H1 (cell line): ENCODE measurements around the gene FCGR3B. TPM values are rescaled to one million over a fixed set of nuclear protein-coding genes. Genes with fewer than 3 reads are reported as not detected.
"Not testable (repeated sequence)": the region's sequence is repeated elsewhere in the genome, so short reads cannot be mapped to it uniquely, and the experiment has no call there.

Experiments used
- CTCF ChIA-PET: fragments of 300-600 bp; sonication (Branson Sonifier 250); formaldehyde crosslinking; loops from one replicate; lab custom pipeline; 2021; ENCODE audit not compliant: partially characterized antibody; lab: Charles Lee
- POLR2A ChIA-PET: fragments of 300-600 bp; sonication (Branson Sonifier 250); formaldehyde crosslinking; loops from one replicate; lab custom pipeline; 2021; ENCODE audit warnings: inconsistent platforms; ENCODE audit not compliant: partially characterized antibody; lab: Charles Lee
- DNase-seq, 2 experiments: peaks; one replicate each; pipeline versions ENCODE4 v3.0.0 to v3.0.0-alpha.2; 2010 to 2022; ENCODE audit warnings: low spot score in 2 of 2, low read depth in 1 of 2, mixed read lengths in 1 of 2
- FAIRE-seq: peaks from 2 replicates; lab custom pipeline; 2011; peaks lifted over from hg19 to GRCh38; lab: Jason Lieb, UNC
- H2AFZ ChIP-seq: 2 replicates; pipeline ENCODE4 v1.8.1; 2012; ENCODE audit warnings: low read length, inconsistent platforms
- H2AK5ac ChIP-seq: 2 replicates; pipeline ENCODE4 v1.6.1; 2013; ENCODE audit warnings: low read depth, low read length
- H2BK120ac ChIP-seq: replicated peaks from 2 replicates; pipeline ENCODE3; 2013; ENCODE audit warnings: low read depth, low read length, inconsistent platforms
- H2BK12ac ChIP-seq: 2 replicates; pipeline ENCODE4 v1.6.1; 2013; ENCODE audit warnings: low read depth, low read length
- H2BK15ac ChIP-seq: 2 replicates; pipeline ENCODE4 v1.6.1; 2013; ENCODE audit warnings: low read length
- H2BK20ac ChIP-seq: 2 replicates; pipeline ENCODE4 v1.6.1; 2013; ENCODE audit warnings: low read length
- H2BK5ac ChIP-seq: 2 replicates; pipeline ENCODE4 v1.6.1; 2013; ENCODE audit warnings: low read depth, low read length
- H3K14ac ChIP-seq: 2 replicates; pipeline ENCODE4 v1.6.1; 2013; ENCODE audit warnings: inconsistent platforms; ENCODE audit not compliant: insufficient read length
- H3K18ac ChIP-seq: 2 replicates; pipeline ENCODE4 v1.6.1; 2013; ENCODE audit warnings: low read length; ENCODE audit errors: extremely low read depth
- H3K23ac ChIP-seq: 2 replicates; pipeline ENCODE4 v1.6.1; 2013; ENCODE audit warnings: inconsistent platforms; ENCODE audit not compliant: insufficient read length
- H3K23me2 ChIP-seq: 2 replicates; pipeline ENCODE4 v1.6.1; 2013; ENCODE audit warnings: low read depth, low read length
- H3K27ac ChIP-seq: 2 replicates; pipeline ENCODE4 v1.6.1; 2011; ENCODE audit warnings: low read depth, low read length, inconsistent platforms
- H3K27me3 ChIP-seq, 4 experiments: replicated peaks in 1 of 4; 1 replicate in 1 of 4; 2 replicates in 3 of 4; pipeline versions ENCODE4 v1.6.1 to v1.8.1; 2011 to 2013; ENCODE audit warnings: low read length in 3 of 4, mild to moderate bottlenecking in 3 of 4, inconsistent platforms in 2 of 4, mixed read lengths in 2 of 4, moderate library complexity in 1 of 4; ENCODE audit not compliant: control insufficient read depth in 3 of 4, insufficient read depth in 3 of 4; ENCODE audit errors: extremely low read depth in 1 of 4
- H3K36me3 ChIP-seq, 4 experiments: 2 replicates each; pipeline versions ENCODE4 v1.6.1 to v1.8.1; 2011 to 2013; ENCODE audit warnings: mild to moderate bottlenecking in 4 of 4, low read length in 3 of 4, moderate library complexity in 2 of 4, control low read depth in 1 of 4, inconsistent platforms in 1 of 4; ENCODE audit not compliant: insufficient read depth in 4 of 4, control insufficient read depth in 2 of 4
- H3K4ac ChIP-seq: replicated peaks from 2 replicates; pipeline ENCODE3; 2013; ENCODE audit warnings: low read length, low read depth, mixed read lengths, inconsistent platforms; ENCODE audit not compliant: insufficient read length
- H3K4me1 ChIP-seq, 4 experiments: replicated peaks in 1 of 4; 1 replicate in 1 of 4; 2 replicates in 3 of 4; pipeline versions ENCODE4 v1.6.1 to v1.8.1; 2011 to 2013; ENCODE audit warnings: low read length in 3 of 4, inconsistent platforms in 2 of 4, mixed read lengths in 1 of 4; ENCODE audit not compliant: insufficient read depth in 4 of 4, control insufficient read depth in 3 of 4
- H3K4me2 ChIP-seq, 2 experiments: 2 replicates each; pipeline versions ENCODE4 v1.6.1 to v1.8.1; 2011 to 2013; ENCODE audit warnings: low read depth in 2 of 2, low read length in 2 of 2, control low read depth in 1 of 2, inconsistent platforms in 1 of 2, mild to moderate bottlenecking in 1 of 2; ENCODE audit not compliant: insufficient read depth in 1 of 2
- H3K4me3 ChIP-seq, 4 experiments: fragments of 200-600, 300-600 bp in 1 of 4; sonication (generic), shearing (Covaris generic), sonication (Bioruptor Twin) in 1 of 4; 2 replicates each; pipeline versions ENCODE4 v1.5.1 to v1.8.1; 2011 to 2016; ENCODE audit warnings: low read length in 4 of 4, low read depth in 3 of 4, control low read depth in 2 of 4, inconsistent platforms in 2 of 4, mild to moderate bottlenecking in 2 of 4, mixed read lengths in 1 of 4, moderate library complexity in 1 of 4; ENCODE audit not compliant: insufficient read depth in 2 of 4; ENCODE audit errors: extremely low read depth in 1 of 4
- H3K56ac ChIP-seq: replicated peaks from 2 replicates; pipeline ENCODE3; 2013; ENCODE audit warnings: low read depth, mild to moderate bottlenecking, mixed read lengths, low read length, inconsistent platforms; ENCODE audit not compliant: insufficient read length
- H3K79me1 ChIP-seq: 2 replicates; pipeline ENCODE4 v1.6.1; 2013; ENCODE audit warnings: low read depth, low read length, control low read depth
- H3K79me2 ChIP-seq, 2 experiments: 2 replicates each; pipeline versions ENCODE4 v1.6.1 to v1.8.1; 2012 to 2013; ENCODE audit warnings: low read length in 2 of 2, mild to moderate bottlenecking in 2 of 2, inconsistent platforms in 1 of 2; ENCODE audit not compliant: insufficient read depth in 2 of 2, control insufficient read depth in 1 of 2
- H3K9ac ChIP-seq, 4 experiments: replicated peaks in 1 of 4; 1 replicate in 1 of 4; 2 replicates in 3 of 4; pipeline versions ENCODE4 v1.6.1 to v1.8.1; 2011 to 2013; ENCODE audit warnings: low read depth in 3 of 4, low read length in 3 of 4, control low read depth in 2 of 4, mild to moderate bottlenecking in 2 of 4, moderate library complexity in 2 of 4, inconsistent platforms in 1 of 4; ENCODE audit errors: extremely low read depth in 1 of 4
- H3K9me3 ChIP-seq, 2 experiments: 2 replicates each; pipeline versions ENCODE4 v1.6.1 to v1.8.1; 2012 to 2013; ENCODE audit warnings: mild to moderate bottlenecking in 2 of 2, moderate library complexity in 2 of 2, control low read depth in 1 of 2, inconsistent platforms in 1 of 2, low read depth in 1 of 2, low read length in 1 of 2, mixed read lengths in 1 of 2; ENCODE audit not compliant: insufficient read depth in 2 of 2
- H4K20me1 ChIP-seq, 2 experiments: replicated peaks in 1 of 2; 2 replicates each; pipeline versions ENCODE3 to v1.8.1; 2011 to 2013; ENCODE audit warnings: inconsistent platforms in 2 of 2, low read length in 2 of 2, mild to moderate bottlenecking in 1 of 2; ENCODE audit not compliant: insufficient read depth in 2 of 2, control insufficient read depth in 1 of 2
- H4K5ac ChIP-seq: 2 replicates; pipeline ENCODE4 v1.6.1; 2013; ENCODE audit warnings: low read length, low read depth, mixed read lengths, inconsistent platforms; ENCODE audit not compliant: insufficient read length
- H4K8ac ChIP-seq: 2 replicates; pipeline ENCODE4 v1.8.0; 2013; ENCODE audit warnings: mild to moderate bottlenecking, moderate library complexity, low read length, inconsistent platforms; ENCODE audit not compliant: insufficient read depth; ENCODE audit errors: extremely low read depth
- H4K91ac ChIP-seq: replicated peaks from 2 replicates; pipeline ENCODE3; 2013; ENCODE audit warnings: low read length, mixed read lengths, inconsistent platforms; ENCODE audit not compliant: insufficient read length
- WGBS, 2 experiments: shearing (Covaris generic) in 1 of 2; methylation state at CpG; one replicate each; pipeline versions ENCODE4 v1.1.6 to v1.1.7; 2013 to 2015; ENCODE audit warnings: low lambda C conversion rate in 2 of 2, mixed read lengths in 2 of 2, inconsistent platforms in 1 of 2, low coverage in 1 of 2, missing lambda C conversion rate in 1 of 2; ENCODE audit not compliant: insufficient replicate concordance in 2 of 2, insufficient coverage in 1 of 2, insufficient read length in 1 of 2; ENCODE audit errors: extremely low coverage in 1 of 2, missing lambda C conversion rate in 1 of 2; 5-methylcytosine and 5-hydroxymethylcytosine counted together
- polyA plus RNA-seq, 7 experiments: library from polyadenylated mRNA; depleted of rRNA in 3 of 7; stranded (reverse) in 5 of 7; unstranded in 2 of 7; fragments of >200 nt in 5 of 7; fragments of 200-250 nt in 2 of 7; gene quantifications; 1 replicate in 5 of 7; 2 replicates in 1 of 7; 4 replicates in 1 of 7; pipeline versions ENCODE4 v1.2.1 to v1.2.3, GENCODE V29; 2011 to 2013; ENCODE audit warnings: missing spikeins in 2 of 7, mixed read lengths in 2 of 7
- total RNA-seq: library from RNA; stranded (reverse); fragmentation: NEBNext Ultra II Directional; extraction: Animal tissue kit (Norgen Biotek cat#: 25700); gene quantifications from 2 replicates; pipeline ENCODE4 v1.2.1, GENCODE V29; 2021

Gene FCGR3B
- total and polyA plus RNA-seq, 2 of the 8 experiments (the other 6 are each of a cell fraction or from before 2014, with no cell fraction given): not detected

DNA sequence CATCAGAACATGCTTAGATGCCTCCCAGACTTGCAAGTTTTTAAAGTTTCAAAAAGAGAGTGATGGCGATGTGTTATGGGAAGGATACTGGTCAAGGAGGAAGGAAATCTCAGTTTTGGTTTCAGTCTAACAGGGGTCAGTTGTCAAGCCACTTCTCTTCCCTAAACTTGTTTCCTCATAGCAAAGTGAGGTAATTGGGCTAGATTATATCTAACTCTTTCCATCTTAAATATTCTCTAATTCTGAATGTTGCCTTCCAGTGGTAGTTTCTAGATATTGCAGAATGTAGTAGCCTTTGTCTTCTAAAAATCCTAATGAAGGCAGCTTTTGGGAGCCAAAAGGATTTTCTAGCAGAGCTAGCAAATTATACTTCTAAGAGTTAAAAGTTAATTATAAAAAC, 11.7 kb upstream of the FCGR3B start:
- H3K79me2 ChIP-seq, H4K8ac ChIP-seq, DNase-seq, H3K4me1 ChIP-seq, POLR2A ChIA-PET, H2AK5ac ChIP-seq, H3K27me3 ChIP-seq, H3K4me2 ChIP-seq, H4K91ac ChIP-seq, H2BK5ac ChIP-seq, FAIRE-seq, H2AFZ ChIP-seq, H2BK15ac ChIP-seq, H3K18ac ChIP-seq, H3K4ac ChIP-seq, H4K5ac ChIP-seq, H3K56ac ChIP-seq, H3K23ac ChIP-seq, H3K27ac ChIP-seq, H3K79me1 ChIP-seq, H4K20me1 ChIP-seq, H3K9me3 ChIP-seq, CTCF ChIA-PET, H3K9ac ChIP-seq, H2BK12ac ChIP-seq, H3K36me3 ChIP-seq, H3K14ac ChIP-seq, H3K23me2 ChIP-seq, H3K4me3 ChIP-seq, H2BK20ac ChIP-seq, H2BK120ac ChIP-seq: not testable (repeated sequence)
- 70% methylated on average over 1 of the region's 1 CpG; no CpG with 5 or more reads in 1 of the 2 experiments for WGBS, 2 experiments

DNA sequence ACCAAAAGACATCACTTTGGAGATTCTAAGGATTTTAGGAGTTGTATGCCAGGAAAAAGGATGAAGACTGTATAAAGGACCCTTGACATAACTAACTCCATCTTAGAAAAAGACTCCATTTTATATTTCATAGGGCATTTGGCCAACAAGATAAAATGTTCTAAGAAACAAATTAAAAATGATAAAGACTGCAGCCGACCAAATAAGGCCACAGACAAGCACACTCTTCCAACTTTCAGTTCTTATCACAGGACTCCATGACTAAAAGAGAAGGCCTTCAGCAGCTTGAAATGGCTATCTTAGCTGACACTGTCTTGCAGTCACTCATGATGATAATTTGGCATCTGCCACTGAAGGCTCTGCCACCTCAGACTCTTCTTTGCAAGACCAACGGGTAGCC, 8.2 kb upstream of the FCGR3B start:
- H3K9me3 ChIP-seq, H3K14ac ChIP-seq, H3K27me3 ChIP-seq, H3K79me2 ChIP-seq, H3K18ac ChIP-seq, H4K5ac ChIP-seq, H2BK12ac ChIP-seq, H3K23me2 ChIP-seq, POLR2A ChIA-PET, H2BK15ac ChIP-seq, H3K27ac ChIP-seq, H2AK5ac ChIP-seq, H2BK5ac ChIP-seq, H3K4ac ChIP-seq, CTCF ChIA-PET, H2BK120ac ChIP-seq, H3K9ac ChIP-seq, H3K79me1 ChIP-seq, DNase-seq, H4K8ac ChIP-seq, H2BK20ac ChIP-seq, H4K20me1 ChIP-seq, H3K36me3 ChIP-seq, H3K23ac ChIP-seq, FAIRE-seq, H3K4me2 ChIP-seq, H3K56ac ChIP-seq, H3K4me1 ChIP-seq, H2AFZ ChIP-seq, H4K91ac ChIP-seq, H3K4me3 ChIP-seq: not testable (repeated sequence)
- WGBS, 2 experiments: 68% methylated on average over 2 of the region's 2 CpGs; no CpG with 5 or more reads in 1 of the 2 experiments
